Measurements from ENCODE around the gene SEH1L.

Gene SEH1L

DNA sequence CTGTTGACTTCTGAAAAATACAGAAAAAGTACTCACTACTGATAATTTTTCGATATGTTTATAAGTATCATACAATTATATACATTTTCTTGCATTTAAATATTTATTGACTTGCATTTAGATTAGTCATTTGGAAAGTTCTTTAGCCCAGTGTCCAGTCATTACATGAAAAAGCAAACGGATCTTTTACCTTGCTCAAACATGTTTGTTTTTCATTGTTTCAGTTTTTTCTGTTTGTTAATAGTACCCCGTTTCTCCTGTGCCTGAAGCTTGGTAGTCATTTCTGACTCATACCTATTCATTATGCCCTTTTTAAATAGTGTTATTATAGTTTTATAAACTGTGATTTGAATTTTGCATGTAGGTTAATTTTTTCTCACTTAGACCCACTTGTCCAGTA is 71.5 kb downstream of the SEH1L start:
- no peak overlapping the region for H3K4me3 Mint-ChIP-seq
- H3K27ac Mint-ChIP-seq = no peak overlapping the region
- no peaks in the 10 kb centered on the region for H3K27me3 Mint-ChIP-seq (ENCODE audit: low read depth)
- peaks cover 17% of the 10 kb centered on the region for H3K4me1 Mint-ChIP-seq (ENCODE audit: low read depth)
- H3K36me3 Mint-ChIP-seq (ENCODE audit: low read depth) = peaks cover 73% of the 10 kb centered on the region
- H3K9me3 Mint-ChIP-seq = peaks cover 8% of the 10 kb centered on the region

DNA sequence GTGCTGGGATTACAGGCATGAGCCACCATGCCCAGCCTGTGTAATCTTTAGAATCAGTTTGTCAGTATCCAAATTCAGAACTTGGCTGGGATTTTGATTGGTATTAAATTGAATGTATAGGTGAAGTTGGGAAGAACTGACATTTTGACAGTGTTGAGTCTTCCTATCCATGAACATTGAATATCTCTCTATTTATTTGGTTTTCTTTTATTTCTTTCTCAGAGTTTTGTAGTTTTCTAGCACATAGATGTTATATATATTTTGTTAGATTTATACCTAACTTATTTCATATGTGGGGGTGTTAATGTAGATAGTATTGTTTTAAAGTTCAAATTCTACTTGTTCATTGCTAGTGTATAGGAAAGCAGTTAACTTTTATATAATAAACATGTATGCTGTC is 74.8 kb downstream of the SEH1L start:
- H3K4me3 Mint-ChIP-seq = no peak overlapping the region
- peaks cover 75% of the 10 kb centered on the region for H3K36me3 Mint-ChIP-seq (ENCODE audit: low read depth)
- H3K27ac Mint-ChIP-seq = no peak overlapping the region
- peaks cover 8% of the 10 kb centered on the region for H3K9me3 Mint-ChIP-seq
- H3K4me1 Mint-ChIP-seq (ENCODE audit: low read depth) = peaks cover 25% of the 10 kb centered on the region
- H3K27me3 Mint-ChIP-seq (ENCODE audit: low read depth) = no peaks in the 10 kb centered on the region

DNA sequence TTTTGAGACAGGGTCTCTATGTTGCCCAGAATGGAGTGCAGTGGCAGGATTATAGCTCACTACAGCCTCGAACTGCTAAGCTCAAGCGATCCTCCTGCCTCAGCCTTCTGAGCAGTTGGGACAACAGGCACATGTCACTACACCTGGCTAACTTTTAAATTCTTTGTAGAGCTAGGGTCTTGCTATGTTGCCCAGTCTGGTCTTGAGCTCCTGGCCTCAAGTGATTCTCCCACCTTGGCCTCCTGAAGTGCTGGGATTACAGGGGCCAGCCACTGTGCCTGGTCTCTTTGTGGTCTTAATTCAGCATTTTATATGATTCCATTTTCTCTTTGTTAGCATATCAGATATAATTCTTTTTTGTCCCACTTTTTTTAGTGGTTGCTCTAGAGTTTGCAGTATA is 77.4 kb downstream of the SEH1L start:
- Mint-ChIP-seq H3K36me3 (ENCODE audit: low read depth) (peaks cover 63% of the 10 kb centered on the region), H3K4me1 (ENCODE audit: low read depth) (peaks cover 18% of the 10 kb centered on the region), H3K27me3 (ENCODE audit: low read depth) (no peaks in the 10 kb centered on the region), H3K9me3 (peaks cover 8% of the 10 kb centered on the region), H3K27ac (no peak overlapping the region), H3K4me3 (no peak overlapping the region)

DNA sequence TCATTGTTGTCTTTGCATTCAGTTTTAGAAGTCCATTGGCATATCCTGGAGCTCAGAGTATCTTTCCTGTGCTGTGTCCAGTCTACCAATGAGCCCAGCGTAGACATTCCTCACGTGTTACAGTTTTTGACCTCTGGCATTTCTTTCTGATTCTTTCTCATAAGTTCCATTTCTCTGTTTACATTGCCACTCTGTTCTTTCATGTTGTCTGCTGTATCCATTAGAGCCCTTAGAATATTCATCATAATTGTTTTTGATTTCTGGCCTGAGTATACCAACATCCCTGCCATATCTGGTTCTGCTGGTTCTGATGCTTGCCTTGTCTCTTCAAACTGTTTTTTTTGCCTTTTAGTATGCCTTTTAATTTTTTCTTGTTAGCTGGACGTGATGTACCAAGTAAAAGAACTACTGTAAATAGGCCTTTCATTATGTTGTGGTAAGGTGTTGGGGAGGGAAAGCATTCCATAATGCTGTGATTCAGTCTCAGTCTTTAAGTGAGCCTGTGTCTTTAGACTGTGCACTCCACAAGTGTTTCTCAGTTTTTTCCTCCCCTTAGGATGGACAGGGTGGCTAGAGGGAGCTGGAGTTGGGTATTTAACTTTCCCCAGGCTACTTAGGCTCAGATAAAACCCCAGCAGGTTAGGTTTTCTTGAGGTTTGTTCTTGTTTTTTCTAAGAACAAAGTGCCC is 78.9 kb downstream of the SEH1L start:
- Mint-ChIP-seq H3K4me3 (no peak overlapping the region), H3K36me3 (ENCODE audit: low read depth) (peaks cover 61% of the 10 kb centered on the region), H3K27me3 (ENCODE audit: low read depth) (no peaks in the 10 kb centered on the region), H3K27ac (no peak overlapping the region), H3K4me1 (ENCODE audit: low read depth) (peaks cover 13% of the 10 kb centered on the region), H3K9me3 (peaks cover 8% of the 10 kb centered on the region)

DNA sequence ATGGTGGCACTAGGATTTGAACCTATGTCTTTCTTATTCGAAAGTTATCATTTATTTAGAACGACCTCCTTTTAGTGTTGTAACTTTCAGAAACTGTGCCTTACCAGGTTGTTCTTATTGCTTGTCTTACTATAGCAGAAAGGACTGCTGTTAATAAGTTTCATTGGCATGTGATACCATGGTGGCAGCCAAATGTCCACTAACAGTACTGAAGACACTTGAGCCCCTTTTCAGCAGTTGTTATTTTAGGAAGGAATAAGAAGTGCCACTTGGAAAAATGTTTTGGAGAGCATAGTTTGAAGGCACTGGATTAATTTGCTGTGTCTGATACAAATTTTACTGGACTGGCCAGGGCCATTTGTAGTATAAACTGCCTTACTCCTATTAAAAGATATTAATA is 81.1 kb downstream of the SEH1L start:
- Mint-ChIP-seq H3K27me3 (ENCODE audit: low read depth) (no peaks in the 10 kb centered on the region), H3K27ac (no peak overlapping the region), H3K4me3 (no peak overlapping the region), H3K4me1 (ENCODE audit: low read depth) (peaks cover 13% of the 10 kb centered on the region), H3K9me3 (no peaks in the 10 kb centered on the region), H3K36me3 (ENCODE audit: low read depth) (peaks cover 61% of the 10 kb centered on the region)

DNA sequence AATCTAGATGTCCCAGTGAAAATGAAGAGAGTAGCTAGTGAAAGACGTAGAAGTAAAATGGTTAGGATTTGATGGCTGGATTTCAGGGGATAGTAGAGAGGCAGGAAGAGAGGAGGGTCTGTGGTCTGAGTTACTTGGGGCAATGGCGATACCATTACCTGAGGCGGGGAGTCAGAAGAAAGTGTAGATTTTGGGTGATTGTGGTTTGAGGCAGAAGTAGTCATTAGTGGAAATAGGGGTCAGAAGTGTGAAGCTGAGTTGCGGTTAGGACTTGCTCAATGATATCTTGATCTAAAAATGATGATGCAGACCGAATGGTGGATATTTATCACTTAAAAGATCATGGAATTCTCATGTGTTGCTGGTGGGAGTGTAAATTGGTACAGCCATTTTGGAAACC is 84.4 kb downstream of the SEH1L start:
- peaks cover 51% of the 10 kb centered on the region for H3K36me3 Mint-ChIP-seq (ENCODE audit: low read depth)
- H3K9me3 Mint-ChIP-seq = no peaks in the 10 kb centered on the region
- no peak overlapping the region for H3K4me3 Mint-ChIP-seq
- no peaks in the 10 kb centered on the region for H3K27me3 Mint-ChIP-seq (ENCODE audit: low read depth)
- H3K27ac Mint-ChIP-seq = no peak overlapping the region
- peaks cover 12% of the 10 kb centered on the region for H3K4me1 Mint-ChIP-seq (ENCODE audit: low read depth)

DNA sequence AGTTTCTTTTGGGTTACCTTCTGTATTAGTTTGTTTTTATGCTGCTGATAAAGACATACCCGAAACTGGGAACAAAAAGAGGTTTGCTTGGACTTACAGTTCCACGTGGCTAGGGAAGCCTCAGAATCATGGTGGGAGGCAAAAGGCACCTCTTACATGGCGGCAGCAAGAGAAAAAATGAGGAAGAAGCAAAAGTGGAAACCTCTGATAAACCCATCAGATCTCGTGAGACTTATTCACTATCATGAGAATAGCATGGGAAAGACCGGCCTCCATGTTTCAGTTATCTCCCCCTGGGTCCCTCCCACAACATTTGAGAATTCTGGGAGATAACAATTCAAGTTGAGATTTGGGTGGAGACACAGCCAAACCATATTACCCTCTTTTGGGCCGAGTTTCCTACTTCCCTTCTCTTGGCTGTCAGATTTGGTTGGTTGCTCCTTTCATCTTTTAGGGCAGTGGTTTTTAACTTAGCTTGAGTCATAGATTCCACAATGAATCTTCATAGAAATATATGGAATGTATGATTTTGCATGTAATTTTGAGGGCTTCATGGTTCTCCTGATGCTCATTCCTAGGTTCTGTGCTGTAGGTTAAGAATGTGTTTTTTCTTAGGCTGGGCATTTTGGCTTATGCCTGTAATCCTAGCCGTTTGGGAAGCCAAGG is 87.6 kb downstream of the SEH1L start:
- H3K4me3 Mint-ChIP-seq = no peak overlapping the region
- no peaks in the 10 kb centered on the region for H3K9me3 Mint-ChIP-seq
- H3K36me3 Mint-ChIP-seq (ENCODE audit: low read depth) = peaks cover 50% of the 10 kb centered on the region
- no peak overlapping the region for H3K27ac Mint-ChIP-seq
- peaks cover 10% of the 10 kb centered on the region for H3K4me1 Mint-ChIP-seq (ENCODE audit: low read depth)
- H3K27me3 Mint-ChIP-seq (ENCODE audit: low read depth) = no peaks in the 10 kb centered on the region

DNA sequence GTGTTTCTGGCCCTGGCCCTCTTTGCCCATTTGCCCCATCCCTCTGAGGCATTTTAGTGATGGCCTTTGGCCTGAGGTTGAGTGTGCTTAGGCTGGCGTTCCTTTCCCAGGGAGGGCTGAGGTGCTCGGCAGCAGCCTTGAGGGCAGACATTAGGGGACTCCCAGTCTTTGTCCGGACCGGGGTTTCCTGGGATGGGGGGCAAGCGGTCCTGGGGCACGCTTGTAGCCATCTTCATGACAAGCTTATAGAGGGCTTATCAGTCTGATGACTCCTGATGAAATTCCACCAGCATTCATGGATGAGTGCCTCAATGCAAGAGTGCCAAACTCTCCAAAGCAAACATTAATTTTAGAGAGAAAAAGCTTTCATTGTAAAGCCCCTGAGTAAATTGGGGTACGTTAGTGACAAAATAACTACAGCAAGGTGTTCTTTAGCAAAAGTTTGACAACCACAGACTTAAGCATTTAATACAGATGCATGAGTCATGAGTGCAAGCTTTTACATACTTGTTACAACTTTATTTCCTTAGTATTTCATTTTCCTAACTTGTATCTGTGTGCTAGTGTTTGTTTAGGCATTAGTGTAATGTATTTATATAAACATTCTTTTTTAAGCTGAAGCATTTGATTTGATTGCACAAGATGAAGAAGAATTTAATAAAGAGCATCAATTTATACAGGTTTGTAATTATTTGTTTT is 89.0 kb downstream of the SEH1L start:
- Mint-ChIP-seq H3K4me3 (no peak overlapping the region), H3K36me3 (ENCODE audit: low read depth) (peaks cover 46% of the 10 kb centered on the region), H3K9me3 (no peaks in the 10 kb centered on the region), H3K27me3 (ENCODE audit: low read depth) (no peaks in the 10 kb centered on the region), H3K27ac (no peak overlapping the region), H3K4me1 (ENCODE audit: low read depth) (peaks cover 10% of the 10 kb centered on the region)

Measured in T-helper 1 cell treated with Interleukin-12 subunit alpha and Interleukin-12 subunit beta and Interleukin-4 antibody, amounts not matched to agents 30 μg/mL and 1 μg/mL, for 36 hours (primary cell).